Activated CD4-positive, alpha-beta T cell treated with anti-CD3 and anti-CD28 coated beads, Interleukin-2, amount 10 ng/mL, durations not matched to agents 7 days and 5 days (primary cell): Measurements from ENCODE around the gene OCIAD2. TPM values are rescaled to one million over a fixed set of nuclear protein-coding genes. Genes with fewer than 3 reads are reported as not detected.
"Not testable (repeated sequence)": the region's sequence is repeated elsewhere in the genome, so short reads cannot be mapped to it uniquely, and the experiment has no call there.

ENCODE experiments used
- CTCF ChIA-PET: fragments of 350-600 bp; sonication (Branson Sonifier 250); formaldehyde crosslinking; loops from one replicate; lab custom pipeline; 2021; ENCODE audit warnings: antibody characterized with exemption; lab: Charles Lee
- POLR2A ChIA-PET: fragments of 350-600 bp; sonication (Branson Sonifier 250); formaldehyde crosslinking; loops from one replicate; lab custom pipeline; 2021; ENCODE audit warnings: antibody characterized with exemption; lab: Charles Lee
- DNase-seq: peaks from one replicate; pipeline ENCODE4 v3.0.0-alpha.2; 2020
- H3K27ac Mint-ChIP-seq: one replicate; pipeline ENCODE4 v1.8.0; 2021; ENCODE audit warnings: mild to moderate bottlenecking, moderate library complexity, mixed read lengths
- H3K27me3 Mint-ChIP-seq: one replicate; pipeline ENCODE4 v1.8.0; 2021; ENCODE audit warnings: mixed read lengths
- H3K36me3 Mint-ChIP-seq: one replicate; pipeline ENCODE4 v1.8.0; 2021; ENCODE audit warnings: low read depth, mixed read lengths
- H3K4me1 Mint-ChIP-seq: one replicate; pipeline ENCODE4 v1.8.0; 2021; ENCODE audit warnings: mixed read lengths
- H3K4me3 Mint-ChIP-seq: one replicate; pipeline ENCODE4 v1.8.0; 2021; ENCODE audit warnings: mild to moderate bottlenecking, moderate library complexity, mixed read lengths
- H3K9me3 Mint-ChIP-seq: one replicate; pipeline ENCODE4 v1.8.0; 2021; ENCODE audit warnings: mixed read lengths
- total RNA-seq, 2 experiments: library from RNA; stranded (reverse); gene quantifications; one replicate each; pipeline ENCODE4 v1.2.3, GENCODE V29; 2021

The OCIAD2 gene
- total RNA-seq, 2 experiments from 2014 or later = 99.0 to 137 TPM

DNA sequence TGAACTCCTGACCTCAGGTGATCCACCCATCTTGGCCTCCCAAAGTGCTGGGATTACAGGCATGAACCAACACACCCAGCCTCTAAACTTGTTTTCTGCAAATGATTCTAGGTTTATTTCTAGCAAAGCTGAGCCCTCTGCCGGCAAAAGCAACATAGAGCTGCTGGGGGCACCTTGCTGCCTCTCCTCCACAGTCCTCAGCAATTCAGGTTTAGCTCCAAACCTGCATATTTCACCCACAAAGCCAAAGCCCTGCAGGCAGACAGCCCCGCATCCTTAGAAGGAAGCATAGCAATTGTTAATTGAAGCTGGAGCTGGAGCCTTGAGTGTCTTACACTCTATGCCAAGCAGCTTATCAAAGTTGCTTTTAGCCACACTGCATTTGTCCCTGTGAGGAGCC lies 24.9 kb upstream of the OCIAD2 start:
- no peak overlapping the region for H3K27ac Mint-ChIP-seq
- CTCF ChIA-PET = no interaction called here
- no peaks in the 10 kb centered on the region for H3K4me1 Mint-ChIP-seq

DNA sequence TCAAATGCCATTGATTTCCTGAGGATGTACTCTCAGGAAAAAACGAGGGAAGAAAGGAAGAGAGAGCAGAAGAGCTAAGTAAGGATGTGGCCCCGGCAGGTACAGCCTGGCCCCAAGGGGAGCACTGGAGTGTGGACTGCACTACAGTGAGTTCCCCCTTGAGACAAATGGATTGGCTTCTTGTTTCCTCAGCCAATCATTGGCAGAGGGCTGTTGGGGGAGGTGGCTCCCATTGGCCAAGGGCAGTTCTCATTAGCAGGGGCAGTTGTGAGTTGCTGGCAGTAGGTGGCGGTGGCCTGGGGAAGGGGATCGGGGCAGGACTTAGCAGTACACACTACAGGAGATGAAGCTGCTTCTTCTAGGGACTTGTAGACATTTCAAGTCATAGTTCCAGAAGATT lies 24.1 kb upstream of the OCIAD2 start:
- CTCF ChIA-PET = interaction anchor here (1.5 kb wide), 1 partner anchor 18 kb away, joined by 5 read pairs; no protein-coding TSS in a partner anchor
- no peaks in the 10 kb centered on the region for H3K4me1 Mint-ChIP-seq

More for the DNA sequence above, 24.9 kb upstream of the OCIAD2 start:
- no peak overlapping the region for H3K4me3 Mint-ChIP-seq
- peaks cover 7% of the 10 kb centered on the region for H3K9me3 Mint-ChIP-seq
- no peak for DNase-seq
- POLR2A ChIA-PET = no interaction called here
- no peaks in the 10 kb centered on the region for H3K36me3 Mint-ChIP-seq
- H3K27me3 Mint-ChIP-seq = no peaks in the 10 kb centered on the region

DNA sequence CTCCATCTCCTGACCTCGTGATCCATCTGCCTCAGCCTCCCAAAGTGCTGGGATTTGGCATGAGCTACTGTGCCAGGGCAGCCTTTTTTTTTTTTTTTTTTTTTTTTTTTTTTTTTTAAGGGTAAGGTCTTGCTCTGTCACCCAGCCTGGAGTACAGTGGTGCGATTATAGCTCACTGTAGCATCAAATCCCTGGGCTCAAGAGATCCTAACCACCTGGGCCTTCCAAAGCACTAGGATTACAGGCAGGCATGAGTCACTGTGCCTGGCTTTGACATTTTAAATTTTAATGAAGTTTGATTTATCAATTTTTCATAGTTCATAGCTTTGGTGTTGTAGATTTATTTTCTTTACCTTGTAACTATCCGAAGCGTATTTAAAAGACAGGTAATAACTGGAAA lies 17.8 kb upstream of the OCIAD2 start:
- Mint-ChIP-seq H3K4me3 (no peak overlapping the region), H3K4me1 (peaks cover 6% of the 10 kb centered on the region), H3K9me3 (peaks cover 4% of the 10 kb centered on the region), H3K27ac (no peak overlapping the region), H3K36me3 (peaks cover 5% of the 10 kb centered on the region), H3K27me3 (no peaks in the 10 kb centered on the region)
- ChIA-PET CTCF (interaction anchor here (1.3 kb wide), 1 partner anchor 21 kb away, joined by 4 read pairs; no protein-coding TSS in a partner anchor), POLR2A (no interaction called here)
- DNase-seq = no peak

More for the DNA sequence above, 24.1 kb upstream of the OCIAD2 start:
- DNase-seq = no peak
- Mint-ChIP-seq H3K36me3 (no peaks in the 10 kb centered on the region), H3K4me3 (no peak overlapping the region), H3K27ac (no peak overlapping the region), H3K9me3 (peaks cover 7% of the 10 kb centered on the region), H3K27me3 (no peaks in the 10 kb centered on the region)
- POLR2A ChIA-PET = no interaction called here

DNA sequence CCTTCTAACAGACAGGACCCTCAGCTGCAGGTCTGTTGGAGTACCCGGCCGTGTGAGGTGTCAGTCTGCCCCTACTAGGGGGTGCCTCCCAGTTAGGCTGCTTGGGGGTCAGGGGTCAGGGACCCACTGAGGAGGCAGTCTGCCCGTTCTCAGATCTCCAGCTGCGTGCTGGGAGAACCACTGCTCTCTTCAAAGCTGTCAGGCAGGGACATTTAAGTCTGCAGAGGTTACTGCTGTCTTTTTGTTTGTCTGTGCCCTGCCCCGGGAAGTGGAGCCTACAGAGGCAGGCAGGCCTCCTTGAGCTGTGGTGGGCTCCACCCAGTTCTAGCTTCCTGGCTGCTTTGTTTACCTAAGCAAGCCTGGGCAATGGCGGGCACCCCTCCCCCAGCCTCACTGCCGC lies 16.5 kb upstream of the OCIAD2 start:
- H3K4me1 Mint-ChIP-seq, POLR2A ChIA-PET, H3K36me3 Mint-ChIP-seq, H3K9me3 Mint-ChIP-seq, H3K27me3 Mint-ChIP-seq, H3K4me3 Mint-ChIP-seq: not testable (repeated sequence)
- H3K27ac Mint-ChIP-seq = peak overlapping the region; percentile 73
- DNase-seq = peak; percentile 29
- CTCF ChIA-PET = interaction anchor here (0.6 kb wide), 1 partner anchor 18 kb away, joined by 3 read pairs; no protein-coding TSS in a partner anchor

DNA sequence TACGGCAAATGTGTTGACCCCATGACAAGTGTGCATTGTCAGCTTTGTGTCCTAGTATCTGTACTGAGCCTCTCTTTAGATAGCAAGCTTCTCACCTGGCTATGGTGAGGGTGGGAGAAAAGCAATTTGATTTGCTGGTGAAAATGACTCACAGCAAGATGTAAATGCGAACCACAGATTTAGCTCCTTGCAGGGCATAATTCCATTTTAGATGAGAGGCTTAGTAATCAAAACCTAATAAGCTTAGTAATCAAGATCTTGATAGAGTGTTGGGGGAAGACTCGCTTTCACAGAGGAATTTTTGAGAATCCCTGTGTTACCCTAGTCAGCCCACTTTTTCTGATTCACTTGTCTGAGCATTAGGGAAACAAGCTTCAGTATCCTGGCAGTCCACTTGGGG lies 7.7 kb upstream of the OCIAD2 start:
- peaks cover 5% of the 10 kb centered on the region for H3K4me1 Mint-ChIP-seq
- H3K36me3 Mint-ChIP-seq = no peaks in the 10 kb centered on the region
- no peak overlapping the region for H3K4me3 Mint-ChIP-seq
- ChIA-PET CTCF (no interaction called here), POLR2A (no interaction called here)
- H3K27ac Mint-ChIP-seq = no peak overlapping the region
- H3K27me3 Mint-ChIP-seq = no peaks in the 10 kb centered on the region
- H3K9me3 Mint-ChIP-seq = peaks cover under 1% of the 10 kb centered on the region
- no peak for DNase-seq

DNA sequence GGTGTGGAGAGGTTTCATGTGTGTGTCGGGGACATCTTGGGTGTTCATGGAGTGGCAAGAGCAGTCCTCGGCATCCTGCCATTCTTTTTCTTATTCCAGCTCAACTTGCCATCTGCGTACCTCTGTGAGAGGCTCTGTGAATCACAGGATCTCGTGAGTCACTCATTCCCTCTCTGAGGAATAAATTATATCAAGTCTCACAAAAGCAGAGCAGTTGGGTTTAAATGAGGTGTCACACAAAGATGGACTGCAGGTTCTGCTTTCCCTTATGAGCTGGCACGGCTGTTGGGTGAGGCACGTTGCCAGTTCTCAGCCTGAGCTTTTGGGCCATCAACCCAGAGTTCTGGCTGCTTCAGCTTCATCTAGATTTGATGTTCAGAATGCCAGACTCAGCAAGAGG lies 6.8 kb upstream of the OCIAD2 start:
- ChIA-PET CTCF (interaction anchor here (0.6 to 2.2 kb wide), 2 partner anchors 16 to 38 kb away, joined by 3 to 5 read pairs; no protein-coding TSS in a partner anchor), POLR2A (no interaction called here)
- no peaks in the 10 kb centered on the region for H3K27me3 Mint-ChIP-seq
- no peak for DNase-seq
- no peaks in the 10 kb centered on the region for H3K36me3 Mint-ChIP-seq
- no peak overlapping the region for H3K27ac Mint-ChIP-seq
- no peaks in the 10 kb centered on the region for H3K9me3 Mint-ChIP-seq
- H3K4me3 Mint-ChIP-seq = no peak overlapping the region
- H3K4me1 Mint-ChIP-seq = peaks cover 8% of the 10 kb centered on the region

DNA sequence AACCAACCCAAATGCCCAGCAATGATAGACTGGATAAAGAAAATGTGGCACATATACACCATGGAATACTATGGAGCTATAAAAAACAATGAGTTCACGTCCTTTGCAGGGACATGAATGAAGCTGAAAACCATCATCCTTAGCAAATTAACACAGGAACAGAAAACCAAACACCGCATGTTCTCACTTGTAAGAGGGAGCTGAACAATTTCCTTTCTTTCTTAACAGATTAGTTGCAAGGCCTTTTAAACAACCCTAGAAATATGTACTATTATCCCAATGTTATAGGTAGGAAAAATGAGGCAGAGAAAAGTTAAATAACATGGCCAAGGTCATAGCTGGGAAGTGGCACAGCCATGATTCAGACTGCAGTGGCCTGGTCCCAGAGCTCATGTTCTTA lies 5.8 kb upstream of the OCIAD2 start:
- Mint-ChIP-seq H3K9me3 (no peaks in the 10 kb centered on the region), H3K27ac (no peak overlapping the region), H3K27me3 (no peaks in the 10 kb centered on the region), H3K4me1 (peaks cover 12% of the 10 kb centered on the region), H3K36me3 (no peaks in the 10 kb centered on the region), H3K4me3 (no peak overlapping the region)
- POLR2A ChIA-PET = no interaction called here
- no peak for DNase-seq
- CTCF ChIA-PET = interaction anchor here (2.2 kb wide), 1 partner anchor 17 kb away, joined by 5 read pairs; no protein-coding TSS in a partner anchor

GRCh38 chr4:48910511-48910910 lies 3.9 kb upstream of the OCIAD2 start:
- H3K9me3 Mint-ChIP-seq = no peaks in the 10 kb centered on the region
- ChIA-PET CTCF (interaction anchor here (0.6 to 1.0 kb wide), 2 partner anchors 50 to 82 kb away, joined by 3 read pairs; no protein-coding TSS in a partner anchor), POLR2A (no interaction called here)
- H3K4me3 Mint-ChIP-seq = no peak overlapping the region
- peaks cover 24% of the 10 kb centered on the region for H3K4me1 Mint-ChIP-seq
- DNase-seq = no peak
- H3K27me3 Mint-ChIP-seq = no peaks in the 10 kb centered on the region
- no peak overlapping the region for H3K27ac Mint-ChIP-seq
- peaks cover 6% of the 10 kb centered on the region for H3K36me3 Mint-ChIP-seq

- Mint-ChIP-seq H3K4me3 (no peak overlapping the region), H3K36me3 (peaks cover 13% of the 10 kb centered on the region), H3K27ac (peak overlapping the region; percentile 41), H3K4me1 (peaks cover 33% of the 10 kb centered on the region), H3K9me3 (no peaks in the 10 kb centered on the region), H3K27me3 (no peaks in the 10 kb centered on the region)
- no peak for DNase-seq
- POLR2A ChIA-PET = no interaction called here
- CTCF ChIA-PET = interaction anchor here (1.0 kb wide), 1 partner anchor 81 kb away, joined by 3 read pairs; no protein-coding TSS in a partner anchor
Observed at GRCh38 chr4:48909697-48910096, 3.1 kb upstream of the OCIAD2 start.

GRCh38 chr4:48908687-48909086 lies 2.1 kb upstream of the OCIAD2 start:
- Mint-ChIP-seq H3K27me3 (no peaks in the 10 kb centered on the region), H3K4me3 (no peak overlapping the region), H3K9me3 (no peaks in the 10 kb centered on the region), H3K27ac (no peak overlapping the region), H3K36me3 (peaks cover 18% of the 10 kb centered on the region), H3K4me1 (peaks cover 37% of the 10 kb centered on the region)
- CTCF ChIA-PET = no interaction called here
- POLR2A ChIA-PET = no interaction called here
- DNase-seq = no peak

DNA sequence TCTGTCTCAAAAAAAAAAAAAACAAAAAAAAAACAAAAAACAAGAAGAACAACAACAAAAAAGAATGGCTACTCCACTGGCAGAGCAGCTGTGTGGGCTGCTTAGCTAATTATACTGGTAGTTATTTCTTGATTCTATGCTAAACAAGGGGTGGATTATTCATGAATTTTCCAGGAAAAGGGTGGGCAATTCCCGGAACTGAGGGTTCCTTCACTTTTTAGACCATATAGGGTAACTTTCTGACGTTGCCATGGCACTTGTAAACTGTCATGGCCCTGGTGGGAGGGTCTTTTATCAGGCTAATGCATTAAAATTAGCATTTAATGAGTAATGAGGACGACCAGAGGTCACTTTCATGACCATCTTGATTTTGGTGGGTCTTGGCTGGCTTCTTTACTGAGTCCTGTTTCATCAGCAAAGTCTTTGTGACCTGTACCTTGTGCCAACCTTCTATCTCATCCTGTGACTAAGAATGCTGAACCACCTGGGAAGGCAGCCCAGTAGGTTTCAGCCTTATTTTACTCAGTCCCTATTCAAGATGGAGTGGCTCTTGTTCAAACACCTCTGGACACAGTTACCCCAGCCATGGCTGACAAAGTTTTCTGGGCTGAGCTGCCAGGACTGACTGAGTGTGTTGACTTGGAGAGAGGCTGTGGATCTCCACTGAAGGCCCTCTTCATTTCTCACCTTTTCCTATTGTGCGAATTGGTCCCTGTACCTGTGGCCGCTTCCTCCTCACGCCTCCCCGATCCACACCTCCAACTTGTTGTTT lies 1.3 kb upstream of the OCIAD2 start:
- POLR2A ChIA-PET = no interaction called here
- H3K27ac Mint-ChIP-seq = peak overlapping the region; percentile 21
- CTCF ChIA-PET = interaction anchor here (1.2 kb wide), 1 partner anchor 50 kb away, joined by 3 read pairs; no protein-coding TSS in a partner anchor

GRCh38 chr4:48905363-48906015 lies 1.1 kb downstream of the OCIAD2 start:
- no peak for DNase-seq
- H3K4me1 Mint-ChIP-seq = peaks cover 54% of the 10 kb centered on the region
- POLR2A ChIA-PET = interaction anchor here (0.6 kb wide), 1 partner anchor 157 kb away, joined by 5 read pairs; no protein-coding TSS in a partner anchor

More for the DNA sequence above, 1.3 kb upstream of the OCIAD2 start:
- Mint-ChIP-seq H3K9me3 (no peaks in the 10 kb centered on the region), H3K4me3 (no peak overlapping the region), H3K36me3 (peaks cover 22% of the 10 kb centered on the region), H3K4me1 (peaks cover 39% of the 10 kb centered on the region), H3K27me3 (no peaks in the 10 kb centered on the region)
- no peak for DNase-seq

More at GRCh38 chr4:48905363-48906015, 1.1 kb downstream of the OCIAD2 start:
- no peaks in the 10 kb centered on the region for H3K9me3 Mint-ChIP-seq
- H3K36me3 Mint-ChIP-seq = peaks cover 42% of the 10 kb centered on the region
- no peaks in the 10 kb centered on the region for H3K27me3 Mint-ChIP-seq
- CTCF ChIA-PET = interaction anchor here (0.6 to 1.3 kb wide), 6 partner anchors 8 to 418 kb away, joined by 3 to 5 read pairs (median 4); no protein-coding TSS in a partner anchor
- H3K27ac Mint-ChIP-seq = peak overlapping the region; percentile 88
- H3K4me3 Mint-ChIP-seq = peak overlapping the region; percentile 85
